Measurements from ENCODE around the gene FIBP.

The FIBP gene

GRCh38 chr11:65890324-65891218 lies 2.3 kb upstream of the FIBP start, which contains the start of gene CCDC85B:
Gene CCDC85B (plus strand): TSS chr11:65890673. CDS start chr11:65890784, 111 bp downstream.
- peak; percentile 99 for DNase-seq (ENCODE audit: low read depth)

- DNase-seq (ENCODE audit: low read depth), result no peak
These were observed 528 bp downstream of the FIBP start for GRCh38 chr11:65887723-65888162.

GRCh38 chr11:65886826-65887722 lies 1.2 kb downstream of the FIBP start:
- no peak for DNase-seq (ENCODE audit: low read depth)

- DNase-seq (ENCODE audit: low read depth), result no peak
These were observed 2.3 kb downstream of the FIBP start for GRCh38 chr11:65885808-65886536.

- no peak for DNase-seq (ENCODE audit: low read depth)
These were observed 3.0 kb downstream of the FIBP start for GRCh38 chr11:65885231-65885630.

- DNase-seq (ENCODE audit: low read depth), result peak; percentile 79
These were observed 3.6 kb downstream of the FIBP start for GRCh38 chr11:65884716-65885092.

GRCh38 chr11:65883786-65884715 lies 4.2 kb downstream of the FIBP start:
- no peak for DNase-seq (ENCODE audit: low read depth)

- no peak for DNase-seq (ENCODE audit: low read depth)
These were observed 5.1 kb downstream of the FIBP start for GRCh38 chr11:65883058-65883761.

GRCh38 chr11:65882120-65883057 lies 5.9 kb downstream of the FIBP start:
- no peak for DNase-seq (ENCODE audit: low read depth)

GRCh38 chr11:65880844-65881421 lies 7.3 kb downstream of the FIBP start:
- DNase-seq (ENCODE audit: low read depth), result no peak

- DNase-seq (ENCODE audit: low read depth), result no peak
These were observed 8.2 kb downstream of the FIBP start for GRCh38 chr11:65880027-65880426.

- no peak for DNase-seq (ENCODE audit: low read depth)
These were observed 8.7 kb downstream of the FIBP start, which contains the start of gene CTSW for GRCh38 chr11:65879617-65880016. Gene CTSW (plus strand): TSS chr11:65879837. CDS start chr11:65879855, 18 bp downstream.

GRCh38 chr11:65873318-65874156 lies 14.7 kb downstream of the FIBP start:
- DNase-seq (ENCODE audit: low read depth), result peak; percentile 96

- DNase-seq (ENCODE audit: low read depth), result no peak
These were observed 15.5 kb downstream of the FIBP start, which contains the start of gene EFEMP2 for GRCh38 chr11:65872586-65873317. Gene EFEMP2 (minus strand): TSS chr11:65872800. CDS start chr11:65872354, 446 bp downstream.

- DNase-seq (ENCODE audit: low read depth), result no peak
These were observed 16.3 kb downstream of the FIBP start for GRCh38 chr11:65871811-65872548.
